ENCODE data around the gene NUDT14.

DNA sequence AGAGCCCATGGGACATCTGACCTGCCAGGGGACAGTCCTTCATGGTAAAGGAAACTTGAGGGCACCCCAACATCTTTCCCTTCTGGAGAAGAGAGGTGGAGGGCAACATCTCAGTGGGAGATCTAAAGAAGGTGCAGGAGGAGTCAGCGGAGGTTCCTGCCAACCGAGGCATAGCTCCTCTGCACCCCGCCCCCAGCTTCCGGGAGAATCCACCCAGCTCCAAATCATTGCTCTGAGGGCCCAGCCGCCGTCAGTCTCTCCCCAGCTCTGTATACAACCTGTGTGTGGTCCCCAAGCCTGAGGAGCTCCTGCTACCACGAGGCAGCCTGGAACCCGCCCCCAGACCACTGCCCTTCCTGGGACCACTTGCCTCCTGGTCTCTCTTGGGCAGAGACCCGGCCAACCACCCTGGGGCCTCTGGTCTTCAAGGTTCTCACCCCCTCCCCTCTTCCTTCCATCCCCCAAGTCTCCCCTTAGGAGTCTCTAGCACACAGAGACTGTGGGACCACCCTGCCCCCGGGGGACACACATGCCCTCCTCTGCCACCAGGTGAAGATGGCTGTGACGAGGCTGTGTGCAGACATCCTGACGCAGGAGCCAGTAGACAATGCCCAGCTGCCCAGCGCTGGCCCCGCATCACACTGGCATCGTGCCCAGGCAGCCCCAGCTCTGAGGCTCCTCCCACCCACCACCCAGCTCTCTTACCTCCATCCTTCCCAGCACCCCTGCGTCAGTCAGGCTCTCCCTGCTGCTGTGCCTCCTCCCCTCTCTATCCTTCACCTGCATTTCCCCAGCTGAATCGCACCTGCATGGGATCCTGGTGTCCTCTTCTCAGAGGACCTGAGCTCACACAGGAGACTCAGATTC is 13.0 kb upstream of the NUDT14 start:
- TF ChIP-seq, protein P1, sequence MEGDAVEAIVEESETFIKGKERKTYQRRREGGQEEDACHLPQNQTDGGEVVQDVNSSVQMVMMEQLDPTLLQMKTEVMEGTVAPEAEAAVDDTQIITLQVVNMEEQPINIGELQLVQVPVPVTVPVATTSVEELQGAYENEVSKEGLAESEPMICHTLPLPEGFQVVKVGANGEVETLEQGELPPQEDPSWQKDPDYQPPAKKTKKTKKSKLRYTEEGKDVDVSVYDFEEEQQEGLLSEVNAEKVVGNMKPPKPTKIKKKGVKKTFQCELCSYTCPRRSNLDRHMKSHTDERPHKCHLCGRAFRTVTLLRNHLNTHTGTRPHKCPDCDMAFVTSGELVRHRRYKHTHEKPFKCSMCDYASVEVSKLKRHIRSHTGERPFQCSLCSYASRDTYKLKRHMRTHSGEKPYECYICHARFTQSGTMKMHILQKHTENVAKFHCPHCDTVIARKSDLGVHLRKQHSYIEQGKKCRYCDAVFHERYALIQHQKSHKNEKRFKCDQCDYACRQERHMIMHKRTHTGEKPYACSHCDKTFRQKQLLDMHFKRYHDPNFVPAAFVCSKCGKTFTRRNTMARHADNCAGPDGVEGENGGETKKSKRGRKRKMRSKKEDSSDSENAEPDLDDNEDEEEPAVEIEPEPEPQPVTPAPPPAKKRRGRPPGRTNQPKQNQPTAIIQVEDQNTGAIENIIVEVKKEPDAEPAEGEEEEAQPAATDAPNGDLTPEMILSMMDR (IDR thresholded peaks at IDR 0.05) = no peak
- no peak for TF ChIP-seq POLR2AphosphoS5 (IDR thresholded peaks at IDR 0.05; ENCODE audit: low read depth, low read length)
- TF ChIP-seq, protein P2, sequence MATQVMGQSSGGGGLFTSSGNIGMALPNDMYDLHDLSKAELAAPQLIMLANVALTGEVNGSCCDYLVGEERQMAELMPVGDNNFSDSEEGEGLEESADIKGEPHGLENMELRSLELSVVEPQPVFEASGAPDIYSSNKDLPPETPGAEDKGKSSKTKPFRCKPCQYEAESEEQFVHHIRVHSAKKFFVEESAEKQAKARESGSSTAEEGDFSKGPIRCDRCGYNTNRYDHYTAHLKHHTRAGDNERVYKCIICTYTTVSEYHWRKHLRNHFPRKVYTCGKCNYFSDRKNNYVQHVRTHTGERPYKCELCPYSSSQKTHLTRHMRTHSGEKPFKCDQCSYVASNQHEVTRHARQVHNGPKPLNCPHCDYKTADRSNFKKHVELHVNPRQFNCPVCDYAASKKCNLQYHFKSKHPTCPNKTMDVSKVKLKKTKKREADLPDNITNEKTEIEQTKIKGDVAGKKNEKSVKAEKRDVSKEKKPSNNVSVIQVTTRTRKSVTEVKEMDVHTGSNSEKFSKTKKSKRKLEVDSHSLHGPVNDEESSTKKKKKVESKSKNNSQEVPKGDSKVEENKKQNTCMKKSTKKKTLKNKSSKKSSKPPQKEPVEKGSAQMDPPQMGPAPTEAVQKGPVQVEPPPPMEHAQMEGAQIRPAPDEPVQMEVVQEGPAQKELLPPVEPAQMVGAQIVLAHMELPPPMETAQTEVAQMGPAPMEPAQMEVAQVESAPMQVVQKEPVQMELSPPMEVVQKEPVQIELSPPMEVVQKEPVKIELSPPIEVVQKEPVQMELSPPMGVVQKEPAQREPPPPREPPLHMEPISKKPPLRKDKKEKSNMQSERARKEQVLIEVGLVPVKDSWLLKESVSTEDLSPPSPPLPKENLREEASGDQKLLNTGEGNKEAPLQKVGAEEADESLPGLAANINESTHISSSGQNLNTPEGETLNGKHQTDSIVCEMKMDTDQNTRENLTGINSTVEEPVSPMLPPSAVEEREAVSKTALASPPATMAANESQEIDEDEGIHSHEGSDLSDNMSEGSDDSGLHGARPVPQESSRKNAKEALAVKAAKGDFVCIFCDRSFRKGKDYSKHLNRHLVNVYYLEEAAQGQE (IDR thresholded peaks at IDR 0.05; ENCODE audit: insufficient read depth in 1 of 2, low read depth in 2 of 2, low read length in 1 of 2) = no peak
- no peak for TF ChIP-seq TCF7L2 (IDR thresholded peaks at IDR 0.05; ENCODE audit: low read depth, low read length)
